ENCODE results near the gene ASCC3.
"Not testable (repeated sequence)": the region's sequence is repeated elsewhere in the genome, so short reads cannot be mapped to it uniquely, and the experiment has no call there.

The ASCC3 gene, protein sequence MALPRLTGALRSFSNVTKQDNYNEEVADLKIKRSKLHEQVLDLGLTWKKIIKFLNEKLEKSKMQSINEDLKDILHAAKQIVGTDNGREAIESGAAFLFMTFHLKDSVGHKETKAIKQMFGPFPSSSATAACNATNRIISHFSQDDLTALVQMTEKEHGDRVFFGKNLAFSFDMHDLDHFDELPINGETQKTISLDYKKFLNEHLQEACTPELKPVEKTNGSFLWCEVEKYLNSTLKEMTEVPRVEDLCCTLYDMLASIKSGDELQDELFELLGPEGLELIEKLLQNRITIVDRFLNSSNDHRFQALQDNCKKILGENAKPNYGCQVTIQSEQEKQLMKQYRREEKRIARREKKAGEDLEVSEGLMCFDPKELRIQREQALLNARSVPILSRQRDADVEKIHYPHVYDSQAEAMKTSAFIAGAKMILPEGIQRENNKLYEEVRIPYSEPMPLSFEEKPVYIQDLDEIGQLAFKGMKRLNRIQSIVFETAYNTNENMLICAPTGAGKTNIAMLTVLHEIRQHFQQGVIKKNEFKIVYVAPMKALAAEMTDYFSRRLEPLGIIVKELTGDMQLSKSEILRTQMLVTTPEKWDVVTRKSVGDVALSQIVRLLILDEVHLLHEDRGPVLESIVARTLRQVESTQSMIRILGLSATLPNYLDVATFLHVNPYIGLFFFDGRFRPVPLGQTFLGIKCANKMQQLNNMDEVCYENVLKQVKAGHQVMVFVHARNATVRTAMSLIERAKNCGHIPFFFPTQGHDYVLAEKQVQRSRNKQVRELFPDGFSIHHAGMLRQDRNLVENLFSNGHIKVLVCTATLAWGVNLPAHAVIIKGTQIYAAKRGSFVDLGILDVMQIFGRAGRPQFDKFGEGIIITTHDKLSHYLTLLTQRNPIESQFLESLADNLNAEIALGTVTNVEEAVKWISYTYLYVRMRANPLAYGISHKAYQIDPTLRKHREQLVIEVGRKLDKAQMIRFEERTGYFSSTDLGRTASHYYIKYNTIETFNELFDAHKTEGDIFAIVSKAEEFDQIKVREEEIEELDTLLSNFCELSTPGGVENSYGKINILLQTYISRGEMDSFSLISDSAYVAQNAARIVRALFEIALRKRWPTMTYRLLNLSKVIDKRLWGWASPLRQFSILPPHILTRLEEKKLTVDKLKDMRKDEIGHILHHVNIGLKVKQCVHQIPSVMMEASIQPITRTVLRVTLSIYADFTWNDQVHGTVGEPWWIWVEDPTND (N-terminal part only)

DNA sequence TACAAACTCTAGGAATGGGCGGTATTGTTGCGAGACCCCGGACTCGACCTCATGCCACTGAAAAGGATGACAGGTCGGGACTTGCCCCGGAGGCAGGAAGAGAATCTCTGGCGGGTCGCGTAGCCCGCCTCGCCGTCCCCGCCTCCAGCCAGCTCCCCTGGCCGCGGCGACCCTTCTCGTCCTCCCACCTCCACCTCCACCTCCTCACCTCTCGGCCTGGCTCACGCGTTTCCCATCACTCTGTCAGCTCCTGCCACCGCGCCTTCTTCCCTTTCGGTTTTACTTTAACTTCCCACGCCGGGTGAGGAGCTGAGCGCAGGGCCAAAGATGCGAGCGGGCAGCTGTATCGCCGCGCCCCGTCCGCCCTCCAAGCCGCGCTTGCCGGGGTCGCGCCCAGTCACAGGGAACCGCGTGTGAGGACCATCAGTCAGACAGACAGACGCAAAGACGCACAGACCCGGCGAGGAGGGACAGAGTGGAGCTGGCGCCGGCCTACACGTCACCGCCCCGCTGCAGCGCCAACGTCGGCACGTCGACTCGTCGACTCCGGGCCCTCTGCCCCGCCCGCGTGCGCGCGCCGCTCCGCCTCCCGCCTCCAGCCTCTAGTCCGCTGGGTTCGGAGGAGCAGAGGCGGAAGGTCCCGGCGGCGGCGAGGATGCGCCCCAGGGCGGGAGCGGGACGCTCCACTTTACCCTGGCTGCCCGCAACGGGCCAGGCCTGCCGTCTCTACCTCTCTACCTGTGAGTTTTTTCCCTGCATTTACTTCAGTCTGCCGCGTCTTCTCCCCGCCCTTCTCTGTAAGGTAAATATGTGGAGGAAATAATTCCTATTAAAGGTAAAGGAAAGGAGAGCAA lies at the start of gene ASCC3:
Gene ASCC3 (minus strand): TSS at position 477 of the 854 bp plus-strand sequence. CDS start 13,332 bp downstream, outside the sequence.
- DNase-seq (ENCODE audit: low read depth in 2 of 2): peak; percentile 86 to 87

DNA sequence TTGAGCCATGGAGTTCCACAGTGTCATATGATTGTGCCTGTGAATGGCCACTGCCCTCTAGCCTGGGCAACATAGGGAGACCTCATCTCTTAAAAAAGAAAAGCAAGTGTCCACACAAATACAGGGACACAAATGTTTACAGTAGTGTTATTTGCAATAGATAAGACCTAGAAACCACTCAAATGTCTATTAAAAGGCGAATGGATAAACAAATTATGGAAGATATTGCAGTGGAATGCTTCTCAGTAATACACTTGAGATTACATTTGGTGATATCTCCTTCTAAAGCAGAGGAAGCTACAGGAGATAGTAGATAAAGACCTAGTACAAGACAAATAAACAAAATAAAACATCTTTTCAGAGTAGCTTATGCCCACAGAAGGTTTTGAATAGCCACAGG lies 44.6 kb upstream of the ASCC3 start:
- no peak for DNase-seq (ENCODE audit: low read depth in 2 of 2)

DNA sequence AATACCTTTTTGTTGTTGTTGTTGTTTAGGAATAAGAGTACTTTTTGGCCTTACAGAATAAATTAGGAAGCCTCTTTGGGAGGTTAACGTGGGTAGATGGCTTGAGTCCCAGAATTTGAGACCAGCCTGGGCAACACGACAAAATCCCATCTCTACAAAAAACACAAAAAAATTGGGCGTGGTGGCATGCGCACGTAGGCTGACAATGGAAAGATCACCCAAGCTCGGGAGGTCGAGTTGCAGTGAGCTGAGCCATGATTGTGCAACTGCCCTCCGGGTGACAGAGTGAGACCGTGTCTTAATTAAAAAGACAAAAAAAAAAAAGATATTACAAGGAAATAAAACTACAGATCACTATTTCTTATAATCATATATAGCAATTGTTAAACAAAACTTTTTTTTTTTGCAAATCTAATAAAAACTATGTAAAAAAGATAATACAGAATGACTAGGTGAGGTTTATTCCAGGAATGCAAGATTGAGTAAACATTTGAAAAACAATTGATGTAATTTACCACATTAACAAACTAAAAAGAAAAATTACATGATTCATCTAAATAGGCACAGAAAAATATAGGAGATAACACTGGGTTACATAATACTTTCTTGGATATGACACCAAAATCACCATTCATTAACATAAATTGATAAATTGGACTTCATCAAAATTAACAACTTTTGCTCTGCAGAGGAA lies 43.6 kb upstream of the ASCC3 start:
- DNase-seq (ENCODE audit: low read depth in 2 of 2): no peak

DNA sequence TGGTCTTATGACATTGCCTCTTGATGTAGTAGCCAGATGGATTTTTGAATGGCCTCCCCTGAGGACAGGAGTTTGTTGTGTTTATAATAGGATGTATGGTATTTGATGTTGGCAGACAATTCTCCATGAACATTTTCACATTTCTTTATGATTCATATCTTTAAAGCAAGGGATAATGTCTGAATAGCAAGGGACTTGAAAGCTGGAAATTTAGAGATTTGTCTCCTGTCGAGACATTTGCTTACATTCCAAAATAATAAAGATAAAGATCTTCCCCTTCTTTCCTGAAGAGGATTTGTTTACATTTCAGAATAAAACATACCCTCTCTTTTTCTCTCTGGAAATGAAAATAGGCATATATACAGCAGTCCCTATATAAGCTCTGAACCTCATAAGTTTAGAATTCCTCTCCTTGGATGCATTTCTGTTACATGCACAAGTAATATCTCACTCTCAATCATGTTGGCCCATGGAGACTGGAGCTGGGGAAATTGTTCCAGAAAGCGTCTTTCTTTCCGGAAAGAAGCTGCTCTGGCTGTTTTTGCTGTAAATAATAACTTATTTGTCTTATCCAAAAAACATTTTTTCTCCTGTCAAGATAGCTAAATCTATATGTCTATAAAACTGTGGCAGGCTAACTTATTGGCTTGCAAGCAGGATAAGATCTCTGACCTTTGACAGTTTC lies 42.5 kb upstream of the ASCC3 start:
- DNase-seq (ENCODE audit: low read depth in 2 of 2): no peak

DNA sequence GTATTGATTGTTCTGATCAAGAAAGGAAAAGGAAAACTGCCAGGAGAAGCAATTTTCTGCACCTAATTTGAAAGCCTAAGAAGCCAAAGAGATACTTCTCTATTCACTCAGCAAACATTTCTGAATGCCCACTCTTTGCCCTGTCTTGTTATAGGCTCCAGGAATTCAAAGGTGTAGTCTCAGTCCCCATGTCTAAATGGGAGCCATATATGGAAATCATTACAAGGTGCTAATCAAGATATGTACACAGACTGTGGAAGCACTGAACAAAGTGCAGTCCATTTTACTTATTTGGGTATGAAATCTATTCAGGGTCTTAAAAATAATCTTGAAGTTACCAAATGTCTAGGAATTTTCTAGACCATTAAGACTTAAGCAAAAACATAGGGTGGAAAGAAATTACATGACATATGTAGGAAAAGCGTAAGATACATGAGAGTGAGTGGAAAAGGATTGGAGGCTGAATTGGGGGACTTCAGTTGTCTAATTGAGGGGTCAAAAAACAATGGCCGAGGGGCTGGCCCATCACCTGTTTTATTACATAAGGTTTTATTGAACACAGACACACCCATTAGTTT lies 39.0 kb upstream of the ASCC3 start:
- DNase-seq (ENCODE audit: low read depth in 2 of 2): no peak

DNA sequence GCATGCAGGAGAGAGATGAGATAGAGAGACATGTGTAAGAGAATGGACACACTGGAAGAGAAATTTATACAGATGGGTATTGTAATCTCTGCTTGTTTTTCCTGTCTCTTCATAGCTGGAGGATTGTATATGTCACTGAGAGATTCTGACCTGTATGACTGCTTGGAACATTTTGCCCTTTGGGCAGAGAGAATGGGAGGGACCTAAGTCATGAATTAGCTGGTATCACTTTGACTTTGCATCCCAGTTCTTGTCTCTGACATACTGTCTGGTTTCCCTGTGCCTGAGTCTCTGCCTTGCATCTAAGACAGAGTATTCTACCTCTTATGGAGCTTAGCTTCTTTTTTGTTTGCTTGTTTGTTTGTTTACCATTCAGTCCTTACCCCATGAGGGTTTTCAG lies 37.0 kb upstream of the ASCC3 start:
- DNase-seq (ENCODE audit: low read depth in 2 of 2): no peak

DNA sequence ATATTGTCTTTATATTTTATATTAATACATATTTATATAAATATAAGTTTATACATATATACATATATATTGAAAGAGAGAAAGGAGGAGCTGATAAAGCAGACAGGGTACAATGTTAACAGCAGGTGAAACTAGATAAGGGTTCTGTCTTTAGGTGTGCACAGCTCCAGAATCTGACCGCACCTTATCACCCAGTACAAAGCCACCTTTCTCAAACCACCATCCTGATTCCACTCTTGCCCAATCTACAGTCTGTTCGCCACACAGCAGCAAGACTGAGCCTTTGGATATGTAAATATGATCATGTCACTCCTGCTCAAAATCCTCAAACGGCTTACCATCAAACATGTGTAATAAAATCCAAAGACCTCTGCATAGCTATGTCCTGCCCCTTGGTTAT lies 34.7 kb upstream of the ASCC3 start:
- DNase-seq (ENCODE audit: low read depth in 2 of 2): no peak

DNA sequence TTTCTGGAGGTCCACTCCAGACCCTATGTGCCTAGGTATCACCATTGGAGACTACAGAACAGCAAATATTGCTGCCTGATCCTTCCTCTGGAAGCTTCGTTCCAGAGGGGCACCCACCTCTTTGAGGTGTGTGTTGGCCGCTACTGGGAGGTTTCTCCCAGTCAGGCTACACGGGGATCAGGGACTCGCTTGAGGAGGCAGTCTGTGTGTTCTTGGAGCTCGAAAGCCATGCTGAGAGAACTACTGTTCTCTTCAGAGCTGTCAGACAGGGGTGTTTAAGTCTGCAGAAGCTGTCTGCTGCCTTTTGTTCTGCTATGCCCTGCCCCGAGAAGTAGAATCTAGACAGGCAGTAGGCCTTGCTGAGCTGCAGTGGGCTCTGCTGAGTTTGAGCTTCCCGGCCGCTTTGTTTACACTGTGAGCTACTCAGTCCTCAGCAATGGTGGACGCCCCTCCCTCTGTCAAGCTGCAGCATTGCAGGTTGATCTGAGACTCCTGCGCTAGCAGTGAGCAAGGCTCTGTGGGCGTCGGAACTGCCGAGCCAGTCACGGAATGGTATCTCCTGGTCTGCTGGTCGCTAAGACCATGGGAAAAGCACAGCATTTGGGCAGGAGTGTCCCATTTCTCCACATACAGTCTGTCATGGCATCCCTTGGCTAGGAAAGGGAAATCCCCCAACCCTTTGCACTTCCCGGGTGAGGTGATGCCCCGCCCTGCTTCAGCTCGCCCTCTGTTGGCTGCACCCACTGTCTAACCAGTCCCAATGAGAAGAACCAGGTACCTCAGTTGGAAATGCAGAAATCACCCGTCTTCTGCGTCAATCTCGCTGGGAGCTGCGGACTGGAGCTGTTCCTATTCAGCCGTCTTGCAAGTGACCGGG lies 32.5 kb upstream of the ASCC3 start:
- no peak for DNase-seq (ENCODE audit: low read depth in 2 of 2)

DNA sequence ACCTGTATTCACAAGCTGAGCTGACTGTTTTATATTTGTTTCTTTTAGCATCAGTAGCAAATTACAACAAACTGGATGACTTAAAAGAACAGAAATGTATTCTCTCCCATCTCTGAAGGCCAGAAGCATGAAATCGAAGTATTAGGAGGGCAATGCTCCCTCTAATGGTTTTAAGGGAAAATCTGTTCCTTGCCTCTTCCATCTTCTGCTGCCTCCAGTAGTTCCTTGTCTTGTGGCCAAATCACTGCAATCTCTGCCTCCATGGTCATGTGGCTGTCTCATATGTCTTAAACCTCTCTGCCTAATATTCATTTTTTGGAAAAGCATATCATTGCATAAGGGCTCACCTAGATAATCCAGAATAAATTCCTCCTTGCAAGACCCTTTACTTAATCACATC lies 25.2 kb upstream of the ASCC3 start:
- no peak for DNase-seq (ENCODE audit: low read depth in 2 of 2)

DNA sequence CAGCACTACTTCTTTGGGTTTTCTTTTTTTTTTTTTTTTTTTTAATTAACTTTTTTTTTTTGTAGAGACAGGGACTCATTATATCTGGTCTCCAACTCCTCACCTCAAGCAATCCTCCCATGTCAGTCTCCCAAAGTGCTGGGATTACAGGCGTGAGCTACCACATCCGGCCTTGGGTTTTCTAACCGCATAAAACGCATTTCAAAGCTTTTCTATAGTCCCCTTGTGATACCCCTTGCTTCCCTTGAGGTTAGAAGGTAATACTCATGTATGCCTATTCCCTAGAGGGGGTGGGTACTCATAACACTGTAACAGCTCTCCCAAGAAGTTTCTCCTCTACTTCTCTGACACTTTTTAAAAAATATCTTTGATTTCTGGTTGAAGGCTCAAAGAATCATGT lies 23.9 kb upstream of the ASCC3 start:
- DNase-seq (ENCODE audit: low read depth in 2 of 2): no peak

DNA sequence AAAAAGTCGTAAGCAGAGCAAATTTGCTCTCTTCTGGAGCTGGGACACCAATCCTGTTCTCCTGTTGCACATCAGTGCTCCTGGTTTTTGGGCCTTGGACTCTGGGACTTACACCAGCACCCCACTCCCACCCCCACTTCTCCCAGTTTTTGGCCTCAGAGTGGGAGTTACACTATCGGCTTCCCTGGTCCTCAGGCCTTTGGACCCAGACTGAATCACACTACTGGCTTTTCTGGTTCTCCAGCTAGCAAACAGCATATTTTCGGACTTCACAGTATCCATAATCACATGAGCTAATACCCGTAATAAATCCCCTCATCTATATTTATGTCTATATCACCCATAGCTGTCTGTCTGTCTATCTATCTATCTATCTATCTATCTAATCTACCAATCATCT lies 23.2 kb upstream of the ASCC3 start:
- no peak for DNase-seq (ENCODE audit: low read depth in 2 of 2)

DNA sequence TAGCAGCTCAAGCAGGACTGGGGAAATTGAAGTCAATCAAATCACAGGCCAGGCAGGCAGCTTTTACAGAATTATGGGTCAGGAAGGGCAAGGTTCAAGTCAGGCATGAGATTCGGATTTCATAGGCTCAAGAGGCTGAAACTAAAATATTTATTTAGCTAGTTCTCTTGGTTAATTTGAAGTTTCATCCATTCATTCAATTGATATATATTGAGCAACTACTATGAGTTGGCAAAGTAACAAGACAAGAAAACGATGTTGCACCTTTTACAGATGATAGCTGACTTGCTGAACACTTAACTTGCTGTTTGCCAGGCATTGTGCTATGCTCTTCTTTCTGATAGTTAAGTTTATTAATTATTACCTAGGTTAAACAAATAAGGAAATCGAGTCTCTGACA lies 20.5 kb upstream of the ASCC3 start:
- no peak for DNase-seq (ENCODE audit: low read depth in 2 of 2)

DNA sequence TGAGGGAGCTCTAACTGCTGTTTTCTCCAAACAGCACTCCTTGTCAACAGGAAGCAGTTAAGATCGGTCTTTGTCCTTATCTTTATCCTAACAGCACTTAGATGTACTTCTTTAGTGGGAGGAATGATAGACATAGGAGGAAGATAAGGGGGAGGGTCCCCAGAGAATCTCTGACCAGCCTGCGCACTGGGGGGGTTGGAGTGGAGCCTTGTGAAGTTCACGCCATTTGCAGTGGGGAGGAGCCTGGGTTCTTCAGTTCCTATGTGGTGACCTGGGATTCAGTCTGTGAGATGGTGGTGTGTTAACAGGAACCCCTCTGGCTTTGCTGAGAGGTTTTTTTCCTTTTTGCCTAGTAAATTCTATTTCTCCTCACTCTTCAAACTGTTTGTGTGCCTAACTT lies 18.1 kb upstream of the ASCC3 start:
- DNase-seq (ENCODE audit: low read depth in 2 of 2): no peak

DNA sequence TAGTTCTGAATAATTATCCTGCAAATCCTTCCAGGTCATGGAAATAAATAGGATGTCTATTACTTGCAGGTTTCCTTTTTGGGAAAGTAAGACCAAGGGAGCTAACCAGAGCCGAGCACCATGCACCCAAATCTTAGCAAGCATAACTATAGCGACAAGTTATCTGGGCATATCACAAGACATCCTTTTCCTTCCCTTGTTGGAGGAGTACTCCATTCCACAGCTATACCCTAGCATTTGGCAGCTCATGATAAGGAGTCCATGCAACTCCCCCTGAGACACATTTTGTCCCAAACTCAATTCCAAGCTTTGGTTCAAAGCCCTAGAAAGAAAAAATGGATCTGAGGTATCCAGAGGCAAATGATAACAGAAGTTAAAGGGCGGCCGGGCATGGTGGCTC lies 16.5 kb upstream of the ASCC3 start:
- DNase-seq (ENCODE audit: low read depth in 2 of 2): no peak

DNA sequence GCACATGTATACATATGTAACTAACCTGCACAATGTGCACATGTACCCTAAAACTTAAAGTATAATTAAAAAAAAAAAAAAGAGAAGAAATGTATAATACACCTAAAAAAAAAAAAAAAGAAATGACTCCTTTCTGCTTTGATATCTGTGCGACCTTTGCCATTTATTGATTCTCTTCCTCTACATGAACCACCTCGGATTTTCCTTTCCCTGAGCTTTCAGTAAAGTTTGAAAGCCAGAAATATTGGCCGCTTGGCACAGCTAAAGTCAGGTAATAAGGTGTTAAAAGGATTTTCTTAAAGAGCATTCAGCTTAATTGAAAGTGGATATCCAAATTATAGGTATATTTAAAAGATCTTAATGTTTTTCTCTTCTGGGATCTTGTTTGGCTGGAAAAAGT lies 12.6 kb upstream of the ASCC3 start:
- DNase-seq (ENCODE audit: low read depth in 2 of 2): no peak

DNA sequence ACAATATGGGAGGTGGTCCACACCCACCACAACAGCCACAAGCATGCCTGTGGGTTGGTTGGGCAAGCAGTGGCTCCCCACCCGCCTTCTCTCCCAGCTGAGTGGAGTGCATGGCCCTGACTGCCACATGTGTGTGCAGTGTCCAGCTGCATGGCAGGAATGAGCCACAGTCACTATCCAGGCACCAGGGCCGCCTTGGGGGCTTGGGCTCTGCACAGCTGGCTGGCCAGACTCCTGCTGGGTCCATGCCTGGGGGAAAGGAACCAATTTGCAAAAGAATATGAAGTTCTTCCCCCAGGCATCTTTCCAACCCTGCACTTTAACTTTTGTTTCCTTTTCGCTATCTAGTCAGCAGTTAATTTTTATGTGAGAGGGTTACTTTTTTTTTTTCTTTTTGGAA lies 11.6 kb upstream of the ASCC3 start:
- DNase-seq (ENCODE audit: low read depth in 2 of 2): no peak

DNA sequence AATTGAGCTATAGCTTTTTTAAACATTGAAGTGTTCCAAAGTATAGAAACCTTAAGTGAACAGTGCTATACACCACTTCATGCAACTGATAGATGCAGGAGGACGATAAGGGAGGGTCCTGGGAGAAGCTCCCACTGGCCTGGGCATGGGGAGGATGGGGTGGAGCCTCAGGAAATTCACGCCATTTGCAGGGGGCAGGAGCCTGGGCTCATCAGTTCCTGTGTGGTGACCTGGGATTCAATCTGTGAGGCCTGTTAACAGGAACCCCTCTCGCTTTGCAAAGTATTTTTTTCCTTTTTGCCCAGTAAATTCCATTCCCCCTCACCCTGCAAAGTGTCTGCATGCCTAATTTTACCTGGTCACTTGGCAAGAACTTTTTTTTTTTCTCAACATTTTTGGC lies 11.0 kb upstream of the ASCC3 start:
- DNase-seq (ENCODE audit: low read depth in 2 of 2): no peak

DNA sequence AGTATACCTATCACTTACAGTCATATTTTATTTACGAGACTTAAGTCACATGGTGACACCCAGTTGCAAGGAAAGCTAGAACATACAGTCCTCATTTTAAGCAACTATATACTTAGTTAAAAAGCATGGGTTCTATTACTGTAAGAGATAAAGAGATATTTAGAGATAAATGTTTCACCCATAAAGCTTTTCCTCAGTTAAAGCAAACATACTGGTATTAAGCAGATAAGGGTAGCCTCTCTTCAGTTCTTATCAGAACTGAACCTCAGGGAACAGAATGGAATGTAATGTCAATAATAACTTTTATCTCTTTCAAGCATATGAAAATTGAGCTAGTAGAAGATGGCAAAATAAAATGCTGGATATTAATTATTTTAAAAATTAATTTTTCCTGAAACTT lies 9.9 kb upstream of the ASCC3 start:
- DNase-seq (ENCODE audit: low read depth in 2 of 2): no peak

DNA sequence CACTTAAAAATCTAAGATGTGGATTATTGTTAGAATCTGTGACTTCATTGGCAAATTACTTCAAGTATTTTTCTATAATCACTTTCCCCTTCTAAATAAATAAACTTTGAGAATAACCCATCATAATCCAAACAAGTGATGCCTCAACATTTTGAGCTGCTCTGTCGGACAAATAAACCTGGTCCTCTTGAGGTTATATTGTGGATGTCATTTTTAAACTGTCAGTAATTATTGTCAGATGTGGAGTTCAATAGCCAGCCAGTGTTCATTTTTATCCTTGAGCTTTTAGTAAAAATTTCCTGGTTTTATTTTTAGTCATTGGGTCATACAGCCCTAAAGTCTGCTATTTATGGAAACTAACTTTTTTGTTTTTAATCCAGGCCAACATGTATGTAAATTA lies 9.5 kb upstream of the ASCC3 start:
- not testable (repeated sequence) for DNase-seq (ENCODE audit: low read depth in 2 of 2)
